NT2/D1 (cell line): ENCODE measurements around the gene RBFOX1.

Source experiments
- YY1 ChIP-seq: IDR thresholded peaks from 2 replicates; pipeline ENCODE4 v1.6.1; 2011; ENCODE audit not compliant: insufficient read length, insufficient read depth
- ZNF274 ChIP-seq: IDR thresholded peaks from 2 replicates; pipeline ENCODE4 v1.6.1; 2011; ENCODE audit warnings: mild to moderate bottlenecking, low read depth, low read length

DNA sequence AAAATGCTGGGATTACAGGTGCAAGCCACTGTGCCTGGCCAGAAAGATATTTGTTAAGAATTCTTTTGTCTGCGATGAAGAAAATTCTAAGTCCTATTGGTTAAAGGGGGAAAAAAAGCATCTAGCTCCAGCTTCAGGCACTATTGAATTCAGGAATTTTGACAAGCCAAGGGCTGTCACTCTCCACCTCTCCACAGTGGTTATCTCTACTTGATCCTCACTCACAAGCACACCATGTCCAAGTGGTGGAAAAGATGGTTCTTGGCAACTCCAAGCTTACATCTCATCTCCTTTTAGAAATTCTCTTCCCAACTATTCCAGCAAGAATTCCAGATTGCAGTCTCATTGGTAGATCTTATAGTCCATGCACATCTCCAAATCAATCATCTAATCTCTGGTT lies 7.1 kb downstream of the RBFOX1 start:
- TF ChIP-seq YY1: no peak
- TF ChIP-seq ZNF274: no peak
